ENCODE data around the gene CD300LF.

CD300LF gene

DNA sequence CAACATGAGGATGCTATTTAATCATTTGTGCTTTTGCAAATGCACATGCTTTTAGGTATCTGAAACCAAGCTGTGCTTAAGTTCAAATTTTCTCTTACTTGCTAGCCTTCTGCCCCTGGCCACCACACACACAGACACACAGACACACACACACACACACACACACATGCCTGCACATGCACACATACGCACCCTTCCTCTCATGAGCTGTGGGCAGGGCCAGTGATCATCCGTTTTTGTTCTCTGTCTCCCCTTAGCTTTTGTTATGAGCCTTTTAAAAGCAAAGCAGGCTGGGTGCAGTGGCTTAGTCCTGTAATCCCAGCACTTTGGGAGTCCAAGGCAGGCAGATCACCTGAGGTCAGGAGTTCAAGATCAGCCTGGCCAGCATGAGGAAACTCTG is 34.2 kb downstream of the CD300LF start:
- no peaks in the 10 kb centered on the region for H3K36me3 Mint-ChIP-seq
- H3K4me3 Mint-ChIP-seq = peak overlapping the region; percentile 17
- ATAC-seq (ENCODE audit: low read depth) (peak; percentile 76), DNase-seq (ENCODE audit: low spot score in 2 of 2) (no peak)
- H3K9me3 Mint-ChIP-seq = no peaks in the 10 kb centered on the region
- peak overlapping the region; percentile 12 for H3K27ac Mint-ChIP-seq
- peaks cover 12% of the 10 kb centered on the region for H3K27me3 Mint-ChIP-seq
- peaks cover 25% of the 10 kb centered on the region for H3K4me1 Mint-ChIP-seq

GRCh38 chr17:74677558-74678466 is 34.9 kb downstream of the CD300LF start:
- Mint-ChIP-seq H3K4me3 (peak overlapping the region; percentile 17), H3K27ac (peak overlapping the region; percentile 12), H3K4me1 (peaks cover 25% of the 10 kb centered on the region), H3K9me3 (no peaks in the 10 kb centered on the region), H3K27me3 (peaks cover 12% of the 10 kb centered on the region), H3K36me3 (no peaks in the 10 kb centered on the region)
- no peak for DNase-seq (ENCODE audit: low spot score in 2 of 2)
- peak; percentile 54 for ATAC-seq (ENCODE audit: low read depth)

DNA sequence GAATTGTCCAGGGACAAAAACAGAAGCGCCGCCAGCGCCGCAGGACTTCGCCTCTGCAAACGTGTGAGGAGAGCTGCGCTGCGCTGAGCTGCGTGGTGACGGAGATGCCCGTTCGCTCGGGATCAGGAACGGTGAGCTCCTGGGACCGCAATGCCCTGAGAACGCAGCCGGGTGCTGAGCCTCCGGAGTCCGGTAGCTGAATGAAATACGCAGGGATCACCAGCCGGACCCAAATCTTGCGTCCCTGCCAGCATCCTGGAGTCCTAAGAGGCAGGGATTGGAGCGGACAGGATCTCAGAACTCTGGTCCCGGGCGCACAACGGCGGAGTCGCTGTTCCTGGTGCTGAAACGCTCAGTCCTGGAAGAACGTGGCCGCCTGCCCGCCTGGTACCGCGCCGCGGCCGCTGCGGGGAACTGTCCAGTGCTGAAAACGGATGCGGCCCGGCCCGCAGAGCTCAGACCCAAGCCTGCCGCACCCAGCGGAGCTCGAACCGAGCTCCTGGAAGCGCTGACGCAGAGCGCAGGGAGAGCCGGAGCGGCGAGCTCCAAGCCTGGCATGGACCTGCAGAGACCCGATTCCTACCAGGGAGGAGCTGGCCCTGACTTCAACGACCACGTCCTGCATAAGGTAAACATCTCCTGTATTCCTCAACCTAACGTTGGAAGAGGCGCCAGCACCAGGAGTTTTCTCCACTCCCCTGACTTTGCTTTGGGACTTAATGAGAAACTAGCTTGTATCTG is 41.5 kb downstream of the CD300LF start:
- Mint-ChIP-seq H3K27me3 (peaks cover 33% of the 10 kb centered on the region), H3K27ac (no peak overlapping the region), H3K4me3 (no peak overlapping the region), H3K4me1 (peaks cover 3% of the 10 kb centered on the region), H3K9me3 (no peaks in the 10 kb centered on the region), H3K36me3 (no peaks in the 10 kb centered on the region)
- ATAC-seq (ENCODE audit: low read depth) = peak; percentile 69
- DNase-seq (ENCODE audit: low spot score in 2 of 2) = peak; percentile 38 to 44

DNA sequence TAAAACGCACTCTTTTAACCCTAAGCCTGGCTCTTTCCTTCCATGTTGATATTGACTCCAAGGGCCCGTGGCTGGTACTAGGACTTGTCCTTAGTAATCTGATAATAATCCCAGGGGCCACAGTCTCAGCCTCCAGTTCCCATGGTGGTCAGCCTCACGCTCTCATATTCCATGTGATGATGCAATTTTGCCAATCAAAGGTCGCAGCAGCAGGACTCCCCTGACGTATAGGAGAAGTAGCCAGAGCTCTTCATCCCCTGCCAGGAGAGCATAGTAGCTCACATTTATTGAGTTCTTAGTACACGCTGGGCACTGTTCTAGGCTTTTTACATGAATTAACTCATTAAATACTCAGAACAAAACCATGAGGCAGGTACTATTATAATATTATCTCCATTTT is 42.4 kb downstream of the CD300LF start:
- Mint-ChIP-seq H3K27ac (no peak overlapping the region), H3K36me3 (no peaks in the 10 kb centered on the region), H3K4me1 (peaks cover 3% of the 10 kb centered on the region), H3K4me3 (no peak overlapping the region), H3K27me3 (peaks cover 33% of the 10 kb centered on the region), H3K9me3 (no peaks in the 10 kb centered on the region)
- ATAC-seq (ENCODE audit: low read depth) (no peak), DNase-seq (ENCODE audit: low spot score in 2 of 2) (no peak)

GRCh38 chr17:74663561-74663960 is 49.2 kb downstream of the CD300LF start:
- peaks cover 2% of the 10 kb centered on the region for H3K36me3 Mint-ChIP-seq
- no peak overlapping the region for H3K4me3 Mint-ChIP-seq
- DNase-seq (ENCODE audit: low spot score in 2 of 2) (no peak), ATAC-seq (ENCODE audit: low read depth) (no peak)
- peaks cover 3% of the 10 kb centered on the region for H3K4me1 Mint-ChIP-seq
- peaks cover 1% of the 10 kb centered on the region for H3K9me3 Mint-ChIP-seq
- no peak overlapping the region for H3K27ac Mint-ChIP-seq
- H3K27me3 Mint-ChIP-seq = peaks cover 13% of the 10 kb centered on the region

- ATAC-seq (ENCODE audit: low read depth) (no peak), DNase-seq (ENCODE audit: low spot score in 2 of 2) (no peak)
- peaks cover 1% of the 10 kb centered on the region for H3K9me3 Mint-ChIP-seq
- H3K4me3 Mint-ChIP-seq = no peak overlapping the region
- H3K4me1 Mint-ChIP-seq = peaks cover 7% of the 10 kb centered on the region
- no peak overlapping the region for H3K27ac Mint-ChIP-seq
- peaks cover 13% of the 10 kb centered on the region for H3K27me3 Mint-ChIP-seq
- peaks cover 2% of the 10 kb centered on the region for H3K36me3 Mint-ChIP-seq
These were observed 52.8 kb downstream of the CD300LF start for GRCh38 chr17:74659889-74660288.

- H3K36me3 Mint-ChIP-seq = peaks cover 2% of the 10 kb centered on the region
- ATAC-seq (ENCODE audit: low read depth) = no peak
- no peak overlapping the region for H3K27ac Mint-ChIP-seq
- peaks cover 6% of the 10 kb centered on the region for H3K4me1 Mint-ChIP-seq
- no peak for DNase-seq (ENCODE audit: low spot score in 2 of 2)
- H3K4me3 Mint-ChIP-seq = no peak overlapping the region
- peaks cover 14% of the 10 kb centered on the region for H3K27me3 Mint-ChIP-seq
- peaks cover 1% of the 10 kb centered on the region for H3K9me3 Mint-ChIP-seq
These were observed 54.1 kb downstream of the CD300LF start for GRCh38 chr17:74658620-74659019.

DNA sequence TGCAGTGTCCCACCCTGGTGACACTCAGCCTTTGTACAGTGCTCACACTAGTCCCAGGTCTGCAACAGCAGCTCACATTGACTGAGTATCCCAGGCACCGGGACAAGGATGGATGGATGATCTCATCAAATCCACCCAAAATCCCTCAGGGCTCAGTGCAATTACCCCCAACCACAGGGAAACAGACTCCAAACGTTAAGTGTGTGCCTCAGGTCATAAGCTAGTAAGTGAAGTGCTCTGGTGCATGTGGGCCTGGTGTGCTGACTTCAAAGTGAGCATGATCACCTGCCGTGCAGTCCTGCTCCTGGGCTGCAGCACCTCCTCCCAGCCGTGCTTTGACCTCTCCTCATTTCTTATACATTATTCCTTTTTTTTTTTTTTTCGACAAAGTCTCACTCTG is 58.0 kb downstream of the CD300LF start:
- Mint-ChIP-seq H3K9me3 (no peaks in the 10 kb centered on the region), H3K4me3 (no peak overlapping the region), H3K27ac (no peak overlapping the region), H3K4me1 (peaks cover 5% of the 10 kb centered on the region), H3K36me3 (no peaks in the 10 kb centered on the region), H3K27me3 (peaks cover 15% of the 10 kb centered on the region)
- DNase-seq (ENCODE audit: low spot score in 2 of 2) (no peak), ATAC-seq (ENCODE audit: low read depth) (no peak)

DNA sequence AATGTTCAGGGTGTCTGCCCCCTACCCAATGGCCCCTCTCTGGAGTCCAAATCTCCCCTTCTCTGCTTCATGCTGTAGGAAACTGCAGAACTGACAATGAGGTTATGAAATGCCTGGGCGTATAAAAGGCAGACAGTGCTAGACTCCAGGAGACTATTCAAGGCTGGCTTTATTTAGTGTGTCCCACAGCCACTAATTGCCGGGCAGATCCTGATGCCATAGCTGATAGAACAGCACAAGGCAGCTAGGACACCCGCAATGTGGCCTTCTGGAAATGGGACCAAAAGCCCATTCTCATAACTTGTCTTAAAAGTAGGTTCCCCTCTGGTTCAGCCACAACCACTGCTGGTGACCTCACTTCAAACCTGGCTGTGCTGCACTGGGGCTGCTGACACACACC is 60.7 kb downstream of the CD300LF start:
- no peaks in the 10 kb centered on the region for H3K36me3 Mint-ChIP-seq
- no peak overlapping the region for H3K4me3 Mint-ChIP-seq
- no peak for ATAC-seq (ENCODE audit: low read depth)
- peaks cover 21% of the 10 kb centered on the region for H3K27me3 Mint-ChIP-seq
- no peak overlapping the region for H3K27ac Mint-ChIP-seq
- H3K4me1 Mint-ChIP-seq = no peaks in the 10 kb centered on the region
- no peak for DNase-seq (ENCODE audit: low spot score in 2 of 2)
- H3K9me3 Mint-ChIP-seq = no peaks in the 10 kb centered on the region

DNA sequence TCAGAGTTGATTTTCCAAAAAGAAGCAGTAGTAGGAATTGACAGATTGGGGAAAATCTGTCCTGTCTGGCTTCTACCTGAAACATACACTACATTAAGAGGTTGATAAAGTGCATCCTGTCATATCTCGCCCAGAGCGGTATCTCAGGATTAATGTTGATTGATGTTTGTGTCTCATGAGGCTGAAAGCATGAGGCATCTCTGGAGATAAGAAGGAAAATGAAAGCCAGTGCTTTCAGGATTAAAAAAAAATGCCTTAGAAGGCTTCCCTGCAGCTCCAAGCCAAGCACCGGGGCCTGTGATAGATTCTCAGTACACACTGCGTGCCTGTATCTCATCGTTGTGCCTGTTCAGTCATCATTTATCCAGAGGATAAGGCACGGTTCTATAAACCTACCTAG is 62.8 kb downstream of the CD300LF start:
- no peak for DNase-seq (ENCODE audit: low spot score in 2 of 2)
- no peaks in the 10 kb centered on the region for H3K9me3 Mint-ChIP-seq
- ATAC-seq (ENCODE audit: low read depth) = no peak
- no peak overlapping the region for H3K27ac Mint-ChIP-seq
- H3K4me3 Mint-ChIP-seq = no peak overlapping the region
- H3K36me3 Mint-ChIP-seq = no peaks in the 10 kb centered on the region
- H3K4me1 Mint-ChIP-seq = peaks cover 10% of the 10 kb centered on the region
- H3K27me3 Mint-ChIP-seq = peaks cover 19% of the 10 kb centered on the region

DNA sequence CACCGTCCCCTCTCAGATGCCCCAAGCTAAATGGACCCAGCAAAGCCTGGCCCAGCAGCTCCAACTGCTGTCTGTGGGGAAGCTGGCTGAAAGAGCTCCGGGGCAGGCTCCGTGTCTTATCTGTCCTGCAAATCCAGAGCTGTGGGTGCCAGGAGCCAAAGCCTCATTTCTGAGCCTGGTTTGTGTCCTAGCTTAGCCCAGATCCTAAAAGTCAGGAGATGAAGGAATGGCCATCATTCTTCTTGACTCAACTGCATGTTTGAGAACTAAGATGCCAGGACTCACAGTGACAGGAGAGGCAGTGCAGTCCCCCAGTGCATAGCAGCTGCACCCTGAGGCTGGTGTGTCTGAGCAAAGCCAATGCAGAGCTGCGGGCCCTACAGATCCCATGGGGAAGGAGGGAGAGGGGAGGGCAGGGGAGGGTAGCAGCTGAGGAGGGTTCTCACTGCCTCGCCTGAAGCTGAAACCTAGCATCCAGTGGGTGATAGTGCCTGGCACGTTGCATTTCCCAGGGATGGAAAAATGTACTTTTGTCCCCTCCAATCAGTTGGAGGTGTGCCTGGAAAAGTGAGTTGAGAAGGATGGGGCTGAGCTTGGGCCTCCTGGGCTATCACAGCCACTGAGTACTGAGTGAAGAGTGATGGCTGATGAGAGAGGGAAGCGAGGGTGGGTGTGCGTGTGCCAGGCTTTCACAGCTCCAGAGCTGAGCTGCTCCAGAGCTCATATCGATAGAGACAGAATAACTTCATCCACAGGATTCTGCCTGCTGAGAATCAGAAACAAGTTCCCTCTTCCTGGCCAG is 64.7 kb downstream of the CD300LF start:
- Mint-ChIP-seq H3K4me1 (peaks cover 22% of the 10 kb centered on the region), H3K4me3 (no peak overlapping the region), H3K36me3 (no peaks in the 10 kb centered on the region), H3K9me3 (no peaks in the 10 kb centered on the region), H3K27me3 (peaks cover 19% of the 10 kb centered on the region), H3K27ac (no peak overlapping the region)
- no peak for DNase-seq (ENCODE audit: low spot score in 2 of 2)
- no peak for ATAC-seq (ENCODE audit: low read depth)

DNA sequence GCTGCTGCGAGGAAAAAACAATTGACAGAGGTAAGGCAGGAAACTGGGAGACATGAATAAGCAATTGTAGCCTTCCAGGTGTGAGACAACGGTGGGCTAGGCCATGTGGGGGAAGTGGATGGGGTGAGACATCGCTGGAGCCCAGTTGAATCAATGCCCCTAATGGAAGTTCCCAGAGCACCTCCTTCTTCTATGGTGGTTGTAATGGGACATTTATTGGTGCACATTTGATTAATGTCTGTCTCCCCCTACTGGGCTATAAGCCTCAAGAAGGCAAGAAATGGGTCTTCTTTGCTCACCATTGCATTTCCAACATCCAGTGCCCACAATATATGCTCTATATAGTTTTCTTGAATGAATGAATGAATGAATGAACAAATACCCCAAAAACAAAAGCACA is 66.5 kb downstream of the CD300LF start:
- H3K36me3 Mint-ChIP-seq = no peaks in the 10 kb centered on the region
- no peaks in the 10 kb centered on the region for H3K9me3 Mint-ChIP-seq
- DNase-seq (ENCODE audit: low spot score in 2 of 2) (no peak), ATAC-seq (ENCODE audit: low read depth) (peak; percentile 70)
- H3K4me3 Mint-ChIP-seq = no peak overlapping the region
- H3K4me1 Mint-ChIP-seq = peaks cover 37% of the 10 kb centered on the region
- peaks cover 16% of the 10 kb centered on the region for H3K27me3 Mint-ChIP-seq
- no peak overlapping the region for H3K27ac Mint-ChIP-seq

DNA sequence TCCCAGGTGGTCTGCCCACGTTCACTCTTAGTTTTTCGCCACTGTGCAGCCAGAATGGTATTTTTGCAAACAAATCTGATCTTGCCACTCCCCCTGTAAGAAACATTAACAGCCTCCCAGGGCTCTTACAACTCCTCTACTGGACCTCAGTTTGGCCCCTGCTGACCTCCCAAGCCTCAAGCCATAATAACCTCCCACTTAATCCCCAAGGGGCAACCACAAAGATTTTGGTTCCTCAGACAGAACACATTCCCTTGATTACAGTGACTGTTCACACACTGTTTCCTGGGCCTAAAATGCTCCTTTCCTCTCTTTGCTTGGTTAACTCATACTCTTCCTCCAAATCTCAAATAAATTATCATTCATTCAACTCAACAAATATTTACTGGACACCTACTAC is 67.7 kb downstream of the CD300LF start:
- no peak for ATAC-seq (ENCODE audit: low read depth)
- Mint-ChIP-seq H3K27me3 (peaks cover 13% of the 10 kb centered on the region), H3K4me1 (peaks cover 49% of the 10 kb centered on the region), H3K4me3 (no peak overlapping the region), H3K9me3 (no peaks in the 10 kb centered on the region), H3K27ac (no peak overlapping the region), H3K36me3 (no peaks in the 10 kb centered on the region)
- DNase-seq (ENCODE audit: low spot score in 2 of 2) = no peak

GRCh38 chr17:74644419-74644818 is 68.3 kb downstream of the CD300LF start:
- H3K27ac Mint-ChIP-seq = no peak overlapping the region
- H3K9me3 Mint-ChIP-seq = no peaks in the 10 kb centered on the region
- H3K27me3 Mint-ChIP-seq = peaks cover 13% of the 10 kb centered on the region
- H3K36me3 Mint-ChIP-seq = no peaks in the 10 kb centered on the region
- no peak overlapping the region for H3K4me3 Mint-ChIP-seq
- DNase-seq (ENCODE audit: low spot score in 2 of 2) (no peak), ATAC-seq (ENCODE audit: low read depth) (no peak)
- H3K4me1 Mint-ChIP-seq = peaks cover 55% of the 10 kb centered on the region

Data from memory B cell (primary cell).